Stimulated activated naive CD8-positive, alpha-beta T cell treated with anti-CD3 and anti-CD28 coated beads, Interleukin-15, Interleukin-2, amounts not matched to agents 100 ng/mL and 50 ng/mL, for 24 hours (primary cell): ENCODE results near the gene COL25A1.
"Not testable (repeated sequence)": the region's sequence is repeated elsewhere in the genome, so short reads cannot be mapped to it uniquely, and the experiment has no call there.

Source experiments
- H3K27ac Mint-ChIP-seq: one replicate; pipeline ENCODE4 v1.8.0; 2021; ENCODE audit warnings: mild to moderate bottlenecking, mixed read lengths
- H3K27me3 Mint-ChIP-seq: one replicate; pipeline ENCODE4 v1.8.0; 2021; ENCODE audit warnings: mixed read lengths
- H3K36me3 Mint-ChIP-seq: one replicate; pipeline ENCODE4 v1.8.0; 2021; ENCODE audit warnings: low read depth, mixed read lengths
- H3K4me1 Mint-ChIP-seq: one replicate; pipeline ENCODE4 v1.8.0; 2021; ENCODE audit warnings: low read depth, mixed read lengths
- H3K4me3 Mint-ChIP-seq: one replicate; pipeline ENCODE4 v1.8.0; 2021; ENCODE audit warnings: mild to moderate bottlenecking, mixed read lengths
- H3K9me3 Mint-ChIP-seq: one replicate; pipeline ENCODE4 v1.8.0; 2021; ENCODE audit warnings: mixed read lengths

The COL25A1 gene

DNA sequence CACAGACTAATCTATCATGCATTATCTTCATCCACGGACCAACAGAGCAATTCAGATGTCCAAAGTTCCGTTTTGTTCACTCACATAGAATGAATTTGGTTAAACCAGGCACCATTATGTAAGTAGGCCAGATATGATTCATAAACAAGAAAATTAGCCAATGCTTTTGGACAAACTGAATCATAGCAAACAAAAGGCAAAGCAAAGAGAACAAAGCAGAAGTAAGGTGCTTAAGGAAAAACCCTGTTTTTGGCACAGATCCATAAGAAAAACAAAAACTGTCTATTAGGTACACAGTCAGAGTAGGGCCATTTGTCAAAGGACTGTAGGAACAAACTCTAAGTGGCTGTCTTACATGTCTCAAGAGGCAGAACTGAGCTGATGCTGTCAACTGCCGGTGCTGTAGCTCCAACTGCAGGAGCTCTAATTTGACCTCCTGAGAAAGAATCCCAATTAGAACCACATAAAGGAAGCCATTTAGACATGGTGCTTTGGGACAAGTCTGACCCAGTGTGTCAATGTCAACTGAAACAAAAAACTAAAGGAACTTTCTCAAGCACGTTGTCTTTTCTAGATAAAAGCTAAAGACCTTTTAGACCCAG, 146.7 kb downstream of the COL25A1 start:
- Mint-ChIP-seq H3K27me3 (peaks cover 9% of the 10 kb centered on the region), H3K9me3 (no peaks in the 10 kb centered on the region), H3K36me3 (no peaks in the 10 kb centered on the region), H3K4me3 (no peak overlapping the region), H3K27ac (no peak overlapping the region), H3K4me1 (no peaks in the 10 kb centered on the region)

DNA sequence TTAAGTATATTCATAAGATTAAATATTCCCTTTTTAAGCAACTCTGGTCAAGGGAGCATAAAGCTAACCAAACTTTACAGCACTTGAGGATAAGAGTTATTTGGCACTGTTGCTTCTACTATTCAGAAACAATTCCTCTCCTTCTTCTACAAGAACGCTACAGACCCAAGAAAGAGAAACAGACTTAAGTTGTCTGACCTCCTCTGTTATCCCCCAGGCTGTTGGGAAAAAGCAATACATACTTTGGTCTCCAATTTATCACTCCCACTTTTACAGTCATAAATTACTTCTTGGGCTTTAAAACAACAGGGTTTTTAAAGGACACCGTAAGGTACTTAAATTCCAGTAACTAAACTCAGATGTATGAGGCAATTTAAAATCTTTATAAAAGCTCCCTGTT, 147.4 kb downstream of the COL25A1 start:
- Mint-ChIP-seq H3K9me3 (no peaks in the 10 kb centered on the region), H3K27ac (no peak overlapping the region), H3K27me3 (peaks cover 9% of the 10 kb centered on the region), H3K4me1 (no peaks in the 10 kb centered on the region), H3K4me3 (no peak overlapping the region), H3K36me3 (no peaks in the 10 kb centered on the region)

DNA sequence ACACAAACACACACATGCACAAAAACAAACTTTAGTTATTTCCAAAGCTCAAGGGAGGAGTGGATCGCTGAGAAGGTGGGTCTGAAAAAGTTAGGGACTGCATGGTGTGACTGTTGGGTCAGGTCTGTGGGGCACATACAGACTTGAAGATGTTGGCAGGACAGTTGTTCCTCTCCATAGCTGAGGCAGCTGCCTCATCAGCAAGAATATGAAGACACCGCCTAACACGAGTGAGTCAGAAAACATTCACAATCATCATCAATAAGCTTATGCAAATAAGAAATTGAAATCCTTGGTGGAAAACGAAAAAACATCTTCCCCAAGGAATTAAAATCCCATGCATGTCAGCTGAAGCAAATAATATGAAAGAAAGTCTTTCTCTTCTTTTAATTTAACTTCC, 148.0 kb downstream of the COL25A1 start:
- H3K27ac Mint-ChIP-seq: no peak overlapping the region
- H3K27me3 Mint-ChIP-seq: peaks cover 13% of the 10 kb centered on the region
- no peak overlapping the region for H3K4me3 Mint-ChIP-seq
- no peaks in the 10 kb centered on the region for H3K4me1 Mint-ChIP-seq
- no peaks in the 10 kb centered on the region for H3K9me3 Mint-ChIP-seq
- H3K36me3 Mint-ChIP-seq: no peaks in the 10 kb centered on the region

DNA sequence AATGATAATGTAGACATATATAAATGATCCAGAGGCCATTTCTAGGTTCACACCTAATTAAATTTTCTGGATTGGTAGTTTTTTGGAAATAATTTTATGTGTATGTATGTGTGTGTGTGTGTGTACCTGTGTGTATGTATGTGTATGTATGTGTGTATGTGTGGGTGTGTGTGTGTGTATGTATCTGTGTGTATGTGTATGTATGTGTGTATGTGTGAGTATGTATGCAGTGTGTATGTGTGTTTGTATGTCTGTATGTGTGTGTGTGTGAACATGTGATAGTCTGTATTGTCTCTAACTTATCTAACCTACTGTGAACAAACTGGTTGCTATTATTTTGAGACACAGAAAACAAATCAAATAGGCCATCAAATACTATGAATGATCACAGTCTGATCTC, 152.6 kb downstream of the COL25A1 start:
- H3K4me1 Mint-ChIP-seq: no peaks in the 10 kb centered on the region

DNA sequence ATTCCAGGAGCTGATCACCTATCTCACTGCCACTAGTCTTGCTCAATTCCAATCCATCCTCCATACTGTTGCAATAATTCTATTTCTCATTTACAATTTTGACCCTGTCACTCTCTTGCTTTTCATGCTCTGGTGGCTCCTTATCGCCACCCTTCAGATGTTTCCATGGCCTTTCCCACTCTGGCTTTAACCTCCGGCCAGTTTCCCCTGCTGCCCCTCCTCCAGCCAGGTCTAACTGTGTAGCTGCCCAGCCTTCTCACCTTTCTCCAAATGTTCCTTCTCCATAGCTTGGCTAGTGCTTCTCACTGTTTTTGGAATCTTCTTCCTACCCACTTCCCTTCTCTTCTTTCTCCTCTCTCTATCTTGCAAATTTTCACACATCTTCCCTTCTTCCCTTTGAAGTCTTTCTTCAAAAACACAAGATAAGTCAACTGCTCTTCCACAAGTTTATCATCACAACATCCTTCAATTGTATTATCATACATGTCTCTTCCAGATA, 153.8 kb downstream of the COL25A1 start:
- no peaks in the 10 kb centered on the region for H3K36me3 Mint-ChIP-seq
- H3K27me3 Mint-ChIP-seq: peaks cover 4% of the 10 kb centered on the region
- H3K4me1 Mint-ChIP-seq: no peaks in the 10 kb centered on the region
- H3K27ac Mint-ChIP-seq: no peak overlapping the region
- H3K4me3 Mint-ChIP-seq: no peak overlapping the region
- H3K9me3 Mint-ChIP-seq: peaks cover under 1% of the 10 kb centered on the region

More for the DNA sequence above, 152.6 kb downstream of the COL25A1 start:
- Mint-ChIP-seq H3K27me3 (peaks cover 4% of the 10 kb centered on the region), H3K27ac (no peak overlapping the region), H3K36me3 (no peaks in the 10 kb centered on the region), H3K4me3 (no peak overlapping the region), H3K9me3 (no peaks in the 10 kb centered on the region)

DNA sequence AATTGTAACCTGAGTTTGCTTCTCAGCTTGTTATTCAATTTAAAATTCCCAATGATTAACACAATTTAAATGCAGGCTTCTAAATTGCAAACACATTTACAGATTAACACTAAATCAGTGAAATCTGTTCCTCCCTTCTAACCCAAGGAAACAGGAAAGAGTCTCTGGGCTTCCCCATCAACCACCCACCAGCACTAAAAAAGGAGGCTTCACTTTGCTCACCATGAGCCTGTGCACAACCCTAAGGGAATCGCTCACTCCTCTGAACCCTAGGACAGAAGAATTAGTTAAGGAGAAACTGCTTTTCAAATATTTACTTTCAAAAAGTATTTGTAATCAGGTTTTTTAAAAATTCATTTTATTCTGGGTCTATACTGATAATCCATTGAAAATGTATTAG, 155.3 kb downstream of the COL25A1 start:
- Mint-ChIP-seq H3K4me3 (no peak overlapping the region), H3K27ac (no peak overlapping the region), H3K4me1 (no peaks in the 10 kb centered on the region), H3K9me3 (peaks cover 8% of the 10 kb centered on the region), H3K27me3 (peaks cover 4% of the 10 kb centered on the region), H3K36me3 (no peaks in the 10 kb centered on the region)

DNA sequence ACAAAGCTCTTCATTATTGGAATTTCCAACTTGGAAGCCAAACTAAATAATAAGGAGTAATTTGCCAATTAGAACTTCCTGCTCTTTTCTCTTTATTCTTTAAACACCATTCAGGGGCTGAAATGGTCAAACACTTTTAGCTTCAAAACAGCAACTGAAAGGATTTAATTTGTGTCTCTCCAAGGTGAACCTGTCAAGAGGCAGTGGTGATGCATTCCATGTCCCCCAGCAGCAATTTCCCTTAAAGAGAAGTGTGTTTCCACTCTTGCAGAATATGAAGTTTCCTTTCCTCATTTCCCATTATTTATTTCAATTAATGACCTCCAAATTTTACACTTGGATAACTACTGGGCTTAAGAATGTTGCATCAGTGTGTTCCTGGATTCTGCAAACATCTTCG, 156.0 kb downstream of the COL25A1 start:
- Mint-ChIP-seq H3K36me3 (no peaks in the 10 kb centered on the region), H3K4me3 (no peak overlapping the region), H3K27me3 (peaks cover 4% of the 10 kb centered on the region), H3K4me1 (no peaks in the 10 kb centered on the region), H3K9me3 (peaks cover 13% of the 10 kb centered on the region), H3K27ac (no peak overlapping the region)

DNA sequence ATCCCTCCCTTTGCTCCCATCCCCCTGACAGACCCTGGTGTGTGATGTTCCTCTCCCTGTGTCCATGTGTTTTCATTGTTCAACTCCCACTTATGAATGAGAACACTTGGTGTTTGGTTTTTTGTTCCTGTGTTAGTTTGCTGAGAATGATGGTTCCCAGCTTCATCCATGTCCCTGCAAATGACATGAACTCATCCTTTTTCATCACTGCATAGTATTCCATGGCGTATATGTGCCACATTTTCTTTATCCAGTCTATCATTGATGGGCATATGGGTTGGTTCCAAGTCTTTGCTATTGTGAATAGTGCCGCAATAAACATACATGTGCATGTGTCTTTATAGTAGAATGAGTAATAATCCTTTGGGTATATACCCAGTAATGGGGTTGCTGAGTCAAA, 164.3 kb downstream of the COL25A1 start:
- H3K36me3 Mint-ChIP-seq, H3K4me3 Mint-ChIP-seq, H3K27me3 Mint-ChIP-seq, H3K9me3 Mint-ChIP-seq, H3K4me1 Mint-ChIP-seq, H3K27ac Mint-ChIP-seq: not testable (repeated sequence)

DNA sequence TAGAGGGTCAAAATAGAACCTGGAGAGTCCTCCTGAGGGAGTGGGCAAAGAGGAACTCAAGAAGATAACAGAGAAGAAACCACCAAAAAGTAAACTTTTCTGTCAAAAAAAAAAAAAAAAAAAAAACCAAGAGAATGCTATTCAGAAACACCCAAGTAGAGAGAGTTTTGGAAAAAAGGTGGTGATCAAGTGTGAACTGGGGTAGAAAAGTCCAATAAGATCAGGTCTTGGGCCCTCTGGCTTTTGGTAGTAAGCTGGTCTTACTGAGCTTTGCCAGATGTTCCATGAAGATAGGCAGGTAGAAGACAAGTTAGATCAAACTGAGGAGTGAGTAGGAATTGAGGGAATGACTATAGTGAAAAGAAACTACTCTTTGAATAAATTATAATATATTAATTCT, 167.5 kb downstream of the COL25A1 start:
- Mint-ChIP-seq H3K4me3 (no peak overlapping the region), H3K27ac (no peak overlapping the region), H3K36me3 (no peaks in the 10 kb centered on the region), H3K27me3 (peaks cover 4% of the 10 kb centered on the region), H3K4me1 (no peaks in the 10 kb centered on the region), H3K9me3 (no peaks in the 10 kb centered on the region)

DNA sequence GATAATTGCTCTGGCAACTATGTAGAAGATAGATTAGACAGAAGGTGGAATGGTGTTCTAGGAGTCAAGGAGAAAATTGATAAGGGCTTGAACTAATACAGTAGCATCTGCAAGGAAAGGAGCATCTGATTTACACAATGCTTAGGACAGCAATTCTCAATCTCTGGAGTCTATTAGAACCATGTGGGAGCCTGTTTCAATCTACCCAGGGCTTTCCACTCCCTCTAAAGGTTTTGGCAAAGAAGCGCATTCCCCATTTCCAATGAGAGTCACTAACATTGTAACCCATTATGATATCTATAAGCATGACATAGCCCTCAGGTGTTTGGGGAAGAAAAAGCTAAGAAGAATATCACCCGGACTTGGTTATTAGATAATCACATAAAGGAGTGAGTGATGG, 168.2 kb downstream of the COL25A1 start:
- no peak overlapping the region for H3K4me3 Mint-ChIP-seq
- H3K4me1 Mint-ChIP-seq: no peaks in the 10 kb centered on the region
- peaks cover 4% of the 10 kb centered on the region for H3K27me3 Mint-ChIP-seq
- H3K36me3 Mint-ChIP-seq: no peaks in the 10 kb centered on the region
- no peaks in the 10 kb centered on the region for H3K9me3 Mint-ChIP-seq
- no peak overlapping the region for H3K27ac Mint-ChIP-seq

DNA sequence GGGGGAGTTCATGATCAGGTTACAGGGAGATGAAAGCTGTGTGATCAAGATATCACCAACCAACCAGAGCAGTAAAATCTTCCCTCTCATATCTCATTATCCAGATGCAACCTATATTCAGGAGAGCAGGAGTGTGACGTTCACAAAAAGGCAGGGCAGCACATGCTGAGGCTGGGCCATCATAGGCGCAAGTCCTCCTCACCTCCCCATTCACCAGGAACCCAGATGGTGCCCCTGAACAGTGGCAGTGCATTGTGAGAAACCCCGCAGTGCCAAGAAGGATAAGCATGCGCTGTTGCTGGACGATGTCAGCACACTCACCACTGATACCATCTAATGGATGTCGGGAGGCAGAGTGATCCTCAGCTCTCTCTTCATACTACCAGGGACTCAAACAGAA, 170.9 kb downstream of the COL25A1 start:
- no peak overlapping the region for H3K27ac Mint-ChIP-seq
- no peaks in the 10 kb centered on the region for H3K9me3 Mint-ChIP-seq
- H3K4me1 Mint-ChIP-seq: no peaks in the 10 kb centered on the region
- no peaks in the 10 kb centered on the region for H3K36me3 Mint-ChIP-seq
- no peak overlapping the region for H3K4me3 Mint-ChIP-seq
- peaks cover 4% of the 10 kb centered on the region for H3K27me3 Mint-ChIP-seq

DNA sequence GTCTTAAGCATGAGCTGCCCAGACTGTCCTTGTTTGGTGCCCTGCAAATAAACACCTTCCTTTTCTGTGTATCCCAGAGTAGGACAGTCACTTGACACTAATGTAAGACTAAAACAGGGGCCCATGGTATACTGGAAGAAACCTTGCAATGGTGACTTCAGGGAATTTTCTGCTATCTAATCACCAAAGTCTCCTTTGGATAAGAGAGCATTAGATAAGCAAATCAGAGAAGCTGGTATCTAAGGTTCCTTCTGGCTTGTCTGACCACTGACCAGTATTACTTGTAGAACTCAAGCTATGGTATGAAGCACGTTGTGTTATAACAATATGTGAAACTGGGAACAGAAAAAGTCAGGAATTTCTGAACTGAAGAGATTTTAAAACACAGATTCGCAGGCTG, 173.9 kb downstream of the COL25A1 start:
- Mint-ChIP-seq H3K4me1 (no peaks in the 10 kb centered on the region), H3K9me3 (no peaks in the 10 kb centered on the region), H3K4me3 (no peak overlapping the region), H3K27me3 (peaks cover 6% of the 10 kb centered on the region), H3K27ac (no peak overlapping the region), H3K36me3 (no peaks in the 10 kb centered on the region)

DNA sequence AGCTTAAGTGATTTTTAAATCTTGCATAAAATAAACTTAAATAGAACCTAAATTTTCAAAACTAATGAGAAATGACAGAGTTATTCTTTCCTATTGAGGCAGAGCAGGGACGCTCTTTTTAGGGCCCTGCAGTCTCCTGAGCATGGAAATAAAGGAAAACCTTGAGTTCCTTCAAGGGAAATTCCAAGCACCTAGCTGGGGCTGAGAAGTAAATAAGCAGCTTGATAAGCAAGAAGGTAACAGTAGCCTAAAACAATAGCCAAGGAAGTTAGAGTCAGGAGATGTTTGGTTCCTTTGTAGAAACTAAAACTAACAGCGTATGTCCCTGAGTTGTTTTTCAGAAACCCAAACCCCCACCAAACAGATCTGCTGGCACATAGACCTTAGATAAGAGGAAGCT, 174.6 kb downstream of the COL25A1 start:
- Mint-ChIP-seq H3K4me1 (no peaks in the 10 kb centered on the region), H3K9me3 (no peaks in the 10 kb centered on the region), H3K36me3 (no peaks in the 10 kb centered on the region), H3K4me3 (no peak overlapping the region), H3K27ac (no peak overlapping the region), H3K27me3 (peaks cover 6% of the 10 kb centered on the region)

DNA sequence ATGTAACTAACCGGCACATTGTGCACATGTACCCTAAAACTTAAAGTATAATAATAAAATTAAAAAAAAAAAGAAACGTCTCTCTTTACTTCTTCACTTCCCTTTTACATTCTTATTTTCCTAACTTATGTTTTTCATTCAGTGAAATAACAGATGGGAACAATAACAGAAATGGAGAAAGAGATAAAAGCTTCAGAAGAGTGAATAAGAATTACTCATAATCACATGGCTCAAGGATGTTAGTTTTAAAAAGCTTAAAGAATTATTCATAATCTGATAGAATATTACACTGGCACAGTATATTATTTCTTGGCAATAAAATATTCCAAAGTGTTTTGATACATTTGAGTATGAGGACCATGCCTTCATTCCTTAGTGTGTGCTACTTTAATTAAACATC, 175.6 kb downstream of the COL25A1 start:
- peaks cover 6% of the 10 kb centered on the region for H3K27me3 Mint-ChIP-seq
- no peaks in the 10 kb centered on the region for H3K9me3 Mint-ChIP-seq
- no peaks in the 10 kb centered on the region for H3K4me1 Mint-ChIP-seq
- H3K36me3 Mint-ChIP-seq: no peaks in the 10 kb centered on the region
- H3K4me3 Mint-ChIP-seq: no peak overlapping the region
- no peak overlapping the region for H3K27ac Mint-ChIP-seq

DNA sequence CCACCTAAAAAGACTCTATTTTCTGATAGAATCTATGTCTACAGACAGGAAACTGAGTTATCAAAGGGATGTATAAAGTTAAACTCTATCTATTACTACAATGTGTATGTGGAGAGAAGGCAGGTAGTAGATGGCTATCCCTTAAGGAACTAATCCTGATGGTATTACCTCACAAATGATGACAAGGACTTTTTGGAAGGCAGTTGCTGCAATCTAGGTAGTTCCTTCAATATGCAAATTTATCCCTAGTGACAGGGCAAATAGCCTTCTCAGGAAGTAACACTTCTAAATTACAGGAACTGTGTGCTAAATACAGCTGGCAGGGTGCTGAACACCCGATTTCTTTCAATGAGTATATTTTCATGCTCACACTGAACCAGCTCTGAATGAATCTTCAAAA, 177.4 kb downstream of the COL25A1 start:
- Mint-ChIP-seq H3K4me3 (no peak overlapping the region), H3K9me3 (no peaks in the 10 kb centered on the region), H3K27ac (no peak overlapping the region), H3K36me3 (no peaks in the 10 kb centered on the region), H3K4me1 (no peaks in the 10 kb centered on the region), H3K27me3 (peaks cover 15% of the 10 kb centered on the region)

DNA sequence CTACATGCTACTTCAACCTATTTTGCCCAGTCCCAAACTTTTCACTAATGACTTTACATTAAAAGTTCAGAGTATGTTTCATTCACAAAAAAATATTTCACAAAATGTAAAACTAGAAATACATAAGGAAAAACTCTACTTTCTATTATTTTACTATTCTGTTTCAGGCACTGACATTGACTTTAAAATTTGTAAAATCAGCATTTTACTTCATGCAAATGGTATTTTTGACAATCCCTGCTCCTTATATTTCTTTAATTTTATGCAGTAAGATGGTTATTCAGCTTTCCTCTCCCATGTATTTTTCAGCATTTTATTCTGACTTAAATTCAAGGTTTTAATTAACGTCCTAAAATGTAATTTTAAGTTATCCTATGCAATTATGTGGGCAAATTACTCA, 178.5 kb downstream of the COL25A1 start:
- H3K4me3 Mint-ChIP-seq: no peak overlapping the region
- H3K27ac Mint-ChIP-seq: no peak overlapping the region
- H3K36me3 Mint-ChIP-seq: no peaks in the 10 kb centered on the region
- no peaks in the 10 kb centered on the region for H3K4me1 Mint-ChIP-seq
- H3K27me3 Mint-ChIP-seq: peaks cover 22% of the 10 kb centered on the region
- no peaks in the 10 kb centered on the region for H3K9me3 Mint-ChIP-seq
